HG02884 (cell line): Measurements from ENCODE around the gene RUSC1.
A peak's percentile ranks its signal among the peaks of the same experiment; 100 is the strongest.
"Not testable (repeated sequence)": the region's sequence is repeated elsewhere in the genome, so short reads cannot be mapped to it uniquely, and the experiment has no call there.

Source experiments
- ATAC-seq: cut with Tn5 transposase; IDR thresholded peaks from one replicate; pipeline ENCODE4 v1.9.1; 2021; ENCODE audit warnings: mild to moderate bottlenecking, moderate library complexity; ENCODE audit not compliant: unreplicated experiment

Gene RUSC1, protein sequence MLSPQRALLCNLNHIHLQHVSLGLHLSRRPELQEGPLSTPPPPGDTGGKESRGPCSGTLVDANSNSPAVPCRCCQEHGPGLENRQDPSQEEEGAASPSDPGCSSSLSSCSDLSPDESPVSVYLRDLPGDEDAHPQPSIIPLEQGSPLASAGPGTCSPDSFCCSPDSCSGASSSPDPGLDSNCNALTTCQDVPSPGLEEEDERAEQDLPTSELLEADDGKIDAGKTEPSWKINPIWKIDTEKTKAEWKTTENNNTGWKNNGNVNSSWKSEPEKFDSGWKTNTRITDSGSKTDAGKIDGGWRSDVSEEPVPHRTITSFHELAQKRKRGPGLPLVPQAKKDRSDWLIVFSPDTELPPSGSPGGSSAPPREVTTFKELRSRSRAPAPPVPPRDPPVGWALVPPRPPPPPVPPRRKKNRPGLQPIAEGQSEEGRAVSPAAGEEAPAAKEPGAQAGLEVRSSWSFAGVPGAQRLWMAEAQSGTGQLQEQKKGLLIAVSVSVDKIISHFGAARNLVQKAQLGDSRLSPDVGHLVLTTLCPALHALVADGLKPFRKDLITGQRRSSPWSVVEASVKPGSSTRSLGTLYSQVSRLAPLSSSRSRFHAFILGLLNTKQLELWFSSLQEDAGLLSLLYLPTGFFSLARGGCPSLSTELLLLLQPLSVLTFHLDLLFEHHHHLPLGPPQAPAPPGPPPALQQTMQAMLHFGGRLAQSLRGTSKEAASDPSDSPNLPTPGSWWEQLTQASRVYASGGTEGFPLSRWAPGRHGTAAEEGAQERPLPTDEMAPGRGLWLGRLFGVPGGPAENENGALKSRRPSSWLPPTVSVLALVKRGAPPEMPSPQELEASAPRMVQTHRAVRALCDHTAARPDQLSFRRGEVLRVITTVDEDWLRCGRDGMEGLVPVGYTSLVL

GRCh38 chr1:155320661-155321617 is at the start of gene RUSC1:
Gene RUSC1 (plus strand): TSS chr1:155320894. CDS start chr1:155321774, 880 bp downstream.
- no peak for ATAC-seq

DNA sequence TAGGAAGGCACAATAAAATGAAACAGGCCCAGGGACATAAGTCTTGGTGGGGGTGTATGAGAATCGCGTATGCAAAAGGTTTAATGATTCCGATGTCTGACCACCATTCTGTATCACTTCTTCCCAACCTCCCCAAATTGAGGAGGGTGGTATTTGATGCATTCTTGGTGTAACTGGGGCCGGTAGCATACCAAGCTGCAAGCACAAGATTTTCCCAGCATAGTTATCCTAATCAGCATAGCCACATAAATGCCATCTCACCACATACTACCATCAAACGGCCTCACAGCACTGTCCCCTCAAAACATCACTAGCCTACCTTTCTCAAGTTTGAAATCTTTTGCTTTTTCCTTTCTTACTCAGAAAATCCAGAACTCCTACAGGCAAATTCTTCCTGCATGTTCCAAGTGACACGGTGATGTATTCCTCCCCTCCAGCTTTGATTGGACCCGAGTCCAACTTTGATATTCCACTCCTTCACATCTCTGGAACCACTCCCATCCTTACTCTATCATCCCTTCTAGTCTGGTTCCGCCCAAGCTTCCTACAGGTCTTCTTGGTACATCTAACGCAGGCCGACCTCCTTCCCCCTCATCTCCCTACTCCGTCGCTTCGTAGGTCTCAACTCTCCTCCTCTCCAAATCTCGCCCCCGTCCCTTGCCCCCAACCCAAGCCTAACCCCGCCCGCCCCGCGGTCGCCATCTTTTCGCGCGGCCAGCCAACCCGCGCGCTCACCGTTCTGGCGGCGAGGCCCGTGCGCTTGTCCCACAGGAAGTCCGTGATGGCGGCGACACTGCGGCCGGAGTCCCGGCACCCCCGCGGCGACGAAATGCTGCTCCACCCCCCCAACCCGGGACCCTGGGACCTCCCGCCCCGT is 48.0 kb upstream of the RUSC1 start:
- ATAC-seq = peak; percentile 20

DNA sequence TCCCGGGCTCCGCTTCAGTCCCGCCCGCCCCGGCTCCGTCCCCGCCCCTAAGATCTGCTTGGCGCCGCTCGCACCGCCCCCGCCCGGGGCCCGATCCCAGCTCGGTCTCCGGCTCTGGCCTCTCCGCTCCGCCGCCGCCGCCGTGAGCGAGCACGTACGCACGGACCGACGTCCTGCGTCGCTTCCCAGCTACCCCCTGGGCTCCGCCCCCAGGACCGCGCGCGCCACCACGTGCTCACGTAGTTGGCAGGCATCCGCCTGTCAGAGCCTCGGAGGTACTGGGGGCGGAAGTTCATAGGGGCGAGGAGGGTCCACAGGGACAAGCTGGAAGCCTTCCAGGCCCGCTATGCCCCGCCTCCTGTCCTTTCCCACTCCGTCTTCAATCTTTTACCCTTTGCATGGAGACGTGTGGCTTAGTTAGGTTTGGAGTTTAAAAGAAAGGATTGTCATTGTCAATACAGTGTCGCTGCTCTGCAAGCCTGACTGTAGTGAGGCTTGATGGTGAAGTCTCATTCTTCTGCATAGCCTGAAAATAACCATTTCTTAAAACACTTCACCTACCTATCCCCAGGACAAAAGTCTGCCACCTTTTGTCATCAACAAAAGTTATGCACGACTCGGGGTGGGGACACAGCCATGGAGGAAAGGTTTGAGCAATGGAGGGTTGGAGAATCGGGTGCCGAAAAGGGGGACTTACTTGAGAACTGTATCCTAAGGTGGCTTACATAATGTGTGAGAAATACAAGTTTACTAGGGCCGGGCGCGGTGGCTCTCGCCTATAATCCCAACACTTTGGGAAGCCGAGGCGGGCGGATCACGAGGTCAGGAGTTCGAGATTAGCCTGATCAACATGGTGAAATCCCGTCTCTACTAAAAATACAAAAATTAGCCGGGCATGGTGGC is 47.1 kb upstream of the RUSC1 start, which contains the start of gene CLK2:
CLK2 (minus strand) TSS at position 162 of the 903 bp plus-strand sequence. CDS start 2,527 bp downstream, outside the sequence.
- ATAC-seq = peak; percentile 74

DNA sequence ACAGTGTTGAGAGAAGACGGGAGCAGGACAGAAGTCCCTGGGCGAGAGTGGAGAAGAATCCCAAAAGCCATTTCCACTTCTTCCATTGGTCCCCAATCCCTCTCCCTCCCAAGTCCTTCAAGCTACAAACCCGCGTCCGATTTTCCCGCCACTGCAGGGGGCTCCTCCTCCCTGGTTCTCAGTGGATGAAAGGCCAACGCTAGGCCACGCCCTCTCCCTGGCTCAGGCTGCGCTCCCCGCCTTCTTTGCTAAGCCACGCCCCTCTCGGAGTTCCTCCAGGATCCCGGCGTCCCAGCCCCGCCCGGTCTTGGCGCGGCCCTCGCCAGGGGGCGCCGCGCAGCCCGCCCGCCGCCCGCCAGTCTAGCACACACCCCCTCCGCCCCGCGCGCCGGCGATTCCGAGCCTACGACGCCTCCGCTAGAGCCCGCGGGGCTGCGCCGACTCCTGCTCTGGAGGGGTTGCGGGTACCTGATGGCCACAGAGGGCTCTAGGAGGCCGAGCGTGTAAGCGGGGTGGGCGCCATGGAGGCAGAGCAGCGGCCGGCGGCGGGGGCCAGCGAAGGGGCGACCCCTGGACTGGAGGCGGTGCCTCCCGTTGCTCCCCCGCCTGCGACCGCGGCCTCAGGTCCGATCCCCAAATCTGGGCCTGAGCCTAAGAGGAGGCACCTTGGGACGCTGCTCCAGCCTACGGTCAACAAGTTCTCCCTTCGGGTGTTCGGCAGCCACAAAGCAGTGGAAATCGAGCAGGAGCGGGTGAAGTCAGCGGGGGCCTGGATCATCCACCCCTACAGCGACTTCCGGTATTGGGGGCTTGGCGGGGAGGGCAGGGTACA is 43.4 kb upstream of the RUSC1 start, which contains the start of gene HCN3:
HCN3 (plus strand) TSS at position 394 of the 832 bp plus-strand sequence; CDS start at position 522, 128 bp downstream.
- ATAC-seq = peak; percentile 50

DNA sequence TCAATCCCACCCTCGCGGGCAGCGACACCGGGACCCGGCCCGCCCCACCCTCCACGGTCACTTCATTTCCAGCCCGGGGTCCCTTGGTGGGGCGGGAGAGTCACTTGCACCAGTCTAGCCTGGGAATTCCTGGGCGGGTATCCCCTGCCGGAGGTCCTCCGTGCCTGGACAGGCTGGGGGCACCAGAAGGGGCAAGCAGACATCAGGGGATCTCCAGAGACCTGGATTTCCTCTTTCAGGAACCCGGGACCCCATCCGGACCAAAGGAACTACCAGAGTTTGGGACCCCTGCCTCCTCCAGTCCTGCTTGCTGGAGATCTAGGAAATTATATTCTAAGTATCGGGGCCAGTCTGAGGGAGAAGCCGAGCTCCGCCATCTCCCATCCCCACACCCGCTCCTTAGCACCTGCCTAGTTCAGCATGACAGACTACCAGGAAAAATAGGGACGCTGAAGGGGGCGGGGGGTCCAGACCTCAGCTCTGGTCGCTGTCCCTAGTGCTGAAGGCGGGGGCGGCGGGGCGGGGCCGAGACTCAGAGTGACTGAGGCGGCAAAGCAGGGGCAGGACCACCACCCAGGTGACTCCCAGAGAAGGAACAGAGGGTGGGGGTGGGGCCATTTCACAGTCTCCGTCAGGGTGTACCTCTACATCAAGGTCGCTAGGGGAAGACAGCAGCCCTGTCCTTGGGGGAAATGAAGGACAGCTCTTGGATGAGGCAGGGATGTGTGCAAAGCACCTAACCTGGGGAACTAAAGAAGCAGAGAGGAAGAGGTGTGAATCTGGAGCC is 42.6 kb upstream of the RUSC1 start:
- ATAC-seq = no peak

DNA sequence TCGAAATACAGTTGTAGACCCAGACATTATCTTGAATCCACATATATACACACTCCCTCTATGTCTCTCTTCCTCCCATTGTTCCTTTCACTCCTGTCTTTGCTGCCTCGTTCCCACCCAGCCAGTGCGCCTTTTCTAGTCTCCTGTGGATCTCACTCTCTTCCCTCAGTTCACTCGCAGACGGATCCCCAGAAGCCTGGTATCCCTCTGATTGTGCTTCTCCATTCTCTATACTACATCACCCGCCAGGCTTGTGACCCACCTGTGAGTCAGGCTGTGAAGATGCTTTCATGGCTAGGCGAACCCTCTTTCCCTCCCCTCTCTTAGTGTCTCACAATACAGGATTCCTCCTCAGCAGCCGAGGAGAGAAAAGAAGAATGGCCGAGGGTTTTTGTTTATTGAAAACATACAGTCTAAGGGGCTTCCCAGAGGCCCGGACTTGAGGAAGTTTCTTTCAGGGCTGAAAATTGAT is 42.0 kb upstream of the RUSC1 start:
- ATAC-seq = no peak

GRCh38 chr1:155279268-155279667 is 41.4 kb upstream of the RUSC1 start:
- no peak for ATAC-seq

- ATAC-seq = no peak
Measured at GRCh38 chr1:155282488-155283091, 38.1 kb upstream of the RUSC1 start.

DNA sequence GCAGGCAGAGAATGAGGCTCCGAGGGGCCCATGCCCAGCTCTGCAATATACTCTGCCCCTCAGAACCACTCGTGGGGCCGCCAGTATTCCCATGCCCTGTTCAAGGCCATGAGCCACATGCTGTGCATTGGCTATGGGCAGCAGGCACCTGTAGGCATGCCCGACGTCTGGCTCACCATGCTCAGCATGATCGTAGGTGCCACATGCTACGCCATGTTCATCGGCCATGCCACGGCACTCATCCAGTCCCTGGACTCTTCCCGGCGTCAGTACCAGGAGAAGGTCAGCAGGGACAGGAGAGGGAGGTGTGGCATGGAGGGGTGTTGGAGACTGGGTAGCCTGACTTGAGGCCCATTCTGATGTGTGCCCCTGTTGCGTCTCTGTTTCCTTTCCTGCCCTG is 36.2 kb upstream of the RUSC1 start:
- no peak for ATAC-seq

- ATAC-seq = no peak
Measured at GRCh38 chr1:155285063-155285462, 35.6 kb upstream of the RUSC1 start.

GRCh38 chr1:155285631-155286044 is 35.1 kb upstream of the RUSC1 start:
- ATAC-seq = no peak

DNA sequence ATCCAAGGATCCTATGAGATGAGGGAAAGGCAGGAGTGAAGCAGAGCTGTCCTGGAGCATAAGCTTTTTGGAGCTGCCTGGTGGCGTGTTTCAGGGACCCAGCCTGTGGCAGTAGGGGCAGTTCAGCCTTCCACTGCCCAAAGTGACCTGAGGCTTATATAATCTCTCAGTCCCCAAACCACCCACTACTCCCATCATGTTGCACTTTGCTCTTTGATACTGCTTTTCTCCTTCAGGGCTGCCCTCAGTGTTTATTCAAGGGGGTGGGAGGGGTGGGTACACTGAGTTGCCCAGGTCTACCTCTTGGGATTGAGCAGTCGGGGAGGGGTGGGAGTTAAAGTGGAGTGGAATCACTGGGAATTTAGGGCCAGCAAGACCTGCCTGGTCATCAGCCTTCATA is 34.1 kb upstream of the RUSC1 start:
- no peak for ATAC-seq

DNA sequence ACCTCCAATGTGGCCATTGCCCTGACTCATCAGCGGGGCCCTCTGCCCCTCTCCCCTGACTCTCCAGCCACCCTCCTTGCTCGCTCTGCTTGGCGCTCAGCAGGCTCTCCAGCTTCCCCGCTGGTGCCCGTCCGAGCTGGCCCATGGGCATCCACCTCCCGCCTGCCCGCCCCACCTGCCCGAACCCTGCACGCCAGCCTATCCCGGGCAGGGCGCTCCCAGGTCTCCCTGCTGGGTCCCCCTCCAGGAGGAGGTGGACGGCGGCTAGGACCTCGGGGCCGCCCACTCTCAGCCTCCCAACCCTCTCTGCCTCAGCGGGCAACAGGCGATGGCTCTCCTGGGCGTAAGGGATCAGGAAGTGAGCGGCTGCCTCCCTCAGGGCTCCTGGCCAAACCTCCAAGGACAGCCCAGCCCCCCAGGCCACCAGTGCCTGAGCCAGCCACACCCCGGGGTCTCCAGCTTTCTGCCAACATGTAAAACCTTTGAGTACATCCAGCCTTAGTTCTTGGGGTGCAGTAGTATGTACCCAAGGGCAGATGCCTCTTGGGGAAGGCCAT is 32.6 kb upstream of the RUSC1 start:
- no peak for ATAC-seq

DNA sequence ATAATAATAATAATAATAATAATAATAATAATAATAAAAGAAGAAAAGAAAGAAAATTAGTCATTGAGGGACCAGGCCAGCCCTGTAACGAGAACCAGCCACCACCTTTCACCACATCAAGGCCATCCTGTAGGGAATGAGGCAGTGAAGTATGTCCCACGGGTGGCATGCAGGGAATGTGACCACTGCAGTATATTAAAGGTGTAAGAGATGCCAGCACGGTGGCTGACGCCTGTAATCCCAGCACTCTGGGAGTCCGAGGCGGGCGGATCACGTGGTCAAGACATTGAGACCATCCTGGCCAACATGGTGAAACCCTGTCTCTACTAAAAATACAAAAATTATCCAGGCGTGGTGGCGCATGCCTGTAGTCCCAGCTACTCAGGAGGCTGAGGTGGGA is 29.7 kb upstream of the RUSC1 start:
- ATAC-seq = not testable (repeated sequence)

DNA sequence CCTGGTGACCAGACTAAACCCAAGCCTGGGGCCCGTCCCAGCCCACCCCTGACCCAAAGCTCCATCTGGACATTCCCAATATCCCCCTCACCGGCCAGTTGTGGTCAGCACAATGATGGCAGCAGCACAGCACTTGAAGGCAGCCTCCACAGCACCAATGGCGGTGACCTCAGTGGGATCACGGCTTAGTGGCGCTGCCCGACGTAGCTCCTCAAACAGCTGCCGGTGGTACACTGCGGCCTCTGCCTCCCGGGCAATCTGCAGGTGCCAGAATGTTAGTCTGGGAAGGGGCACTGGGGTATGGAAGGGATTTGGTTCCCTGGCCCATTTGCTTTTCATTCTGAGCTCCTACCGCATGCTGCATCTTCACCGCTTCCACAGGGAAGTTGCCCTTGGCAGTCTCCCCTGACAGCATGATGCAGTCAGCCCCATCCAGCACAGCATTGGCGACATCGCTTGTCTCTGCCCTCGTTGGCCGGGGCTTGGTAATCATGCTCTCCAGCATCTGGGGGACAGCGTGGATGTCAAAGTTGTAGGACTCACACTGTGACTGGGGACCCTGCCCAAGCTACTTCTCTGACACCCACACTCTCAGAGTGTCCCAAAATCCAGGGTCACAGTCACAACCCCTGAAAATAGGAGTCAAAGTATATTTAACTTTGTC is 27.5 kb upstream of the RUSC1 start:
- ATAC-seq = no peak
